ENCODE measurements around the gene PHEX.

DNA sequence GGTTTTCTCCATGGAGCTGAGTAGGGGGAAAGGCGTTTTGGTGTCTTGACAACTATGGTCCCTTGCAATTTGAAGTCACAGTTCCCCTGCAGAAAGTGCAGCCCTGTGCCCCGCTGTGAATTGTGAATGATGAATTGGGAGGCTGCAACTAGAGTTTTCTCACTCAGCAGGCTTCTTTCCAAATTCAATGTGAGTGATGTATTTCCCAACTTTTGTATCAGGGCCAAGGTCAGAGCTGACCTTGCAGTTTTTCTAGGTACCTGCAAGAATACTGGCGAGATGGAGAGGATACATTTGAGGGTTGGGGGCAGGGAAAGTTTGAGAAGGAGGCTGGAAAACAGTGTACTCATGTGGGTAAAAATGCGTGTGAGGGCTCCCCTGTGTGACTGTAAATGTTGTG lies 11.7 kb downstream of the PHEX start:
- TF ChIP-seq, protein P1, sequence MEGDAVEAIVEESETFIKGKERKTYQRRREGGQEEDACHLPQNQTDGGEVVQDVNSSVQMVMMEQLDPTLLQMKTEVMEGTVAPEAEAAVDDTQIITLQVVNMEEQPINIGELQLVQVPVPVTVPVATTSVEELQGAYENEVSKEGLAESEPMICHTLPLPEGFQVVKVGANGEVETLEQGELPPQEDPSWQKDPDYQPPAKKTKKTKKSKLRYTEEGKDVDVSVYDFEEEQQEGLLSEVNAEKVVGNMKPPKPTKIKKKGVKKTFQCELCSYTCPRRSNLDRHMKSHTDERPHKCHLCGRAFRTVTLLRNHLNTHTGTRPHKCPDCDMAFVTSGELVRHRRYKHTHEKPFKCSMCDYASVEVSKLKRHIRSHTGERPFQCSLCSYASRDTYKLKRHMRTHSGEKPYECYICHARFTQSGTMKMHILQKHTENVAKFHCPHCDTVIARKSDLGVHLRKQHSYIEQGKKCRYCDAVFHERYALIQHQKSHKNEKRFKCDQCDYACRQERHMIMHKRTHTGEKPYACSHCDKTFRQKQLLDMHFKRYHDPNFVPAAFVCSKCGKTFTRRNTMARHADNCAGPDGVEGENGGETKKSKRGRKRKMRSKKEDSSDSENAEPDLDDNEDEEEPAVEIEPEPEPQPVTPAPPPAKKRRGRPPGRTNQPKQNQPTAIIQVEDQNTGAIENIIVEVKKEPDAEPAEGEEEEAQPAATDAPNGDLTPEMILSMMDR (IDR thresholded peaks at IDR 0.05): no peak
- no peak for TF ChIP-seq POLR2AphosphoS5 (IDR thresholded peaks at IDR 0.05)
